LNCaP clone FGC (cell line): ENCODE data around the gene PDE8A.

ENCODE experiments used
- DNase-seq: peaks from one replicate; pipeline ENCODE4 v3.0.0-alpha.2; 2011; ENCODE audit warnings: low read depth
- H3K4me3 ChIP-seq: 2 replicates; pipeline ENCODE4 v1.5.1; 2011; ENCODE audit warnings: mild to moderate bottlenecking, low read depth, low read length, control low read depth
- CTCF ChIP-seq: IDR thresholded peaks from 2 replicates; pipeline ENCODE4 v1.5.1; 2012; ENCODE audit warnings: mild to moderate bottlenecking; ENCODE audit not compliant: control insufficient read depth, insufficient read depth; ENCODE audit errors: extremely low read depth

The PDE8A gene

GRCh38 chr15:85141726-85142125 lies 160.1 kb downstream of the PDE8A start:
- H3K4me3 ChIP-seq: no peak overlapping the region
- DNase-seq: no peak
- TF ChIP-seq CTCF: no peak

- H3K4me3 ChIP-seq: no peak overlapping the region
- no peak for TF ChIP-seq CTCF
- DNase-seq: no peak
These were observed 160.7 kb downstream of the PDE8A start for GRCh38 chr15:85142312-85142711.

GRCh38 chr15:85149465-85150129 lies 167.9 kb downstream of the PDE8A start:
- no peak for DNase-seq
- no peak overlapping the region for H3K4me3 ChIP-seq
- TF ChIP-seq CTCF: no peak

GRCh38 chr15:85150130-85150480 lies 168.4 kb downstream of the PDE8A start:
- DNase-seq: no peak
- no peak overlapping the region for H3K4me3 ChIP-seq
- TF ChIP-seq CTCF: no peak

- no peak for DNase-seq
- no peak for TF ChIP-seq CTCF
- no peak overlapping the region for H3K4me3 ChIP-seq
These were observed 169.5 kb downstream of the PDE8A start for GRCh38 chr15:85151145-85151544.

- no peak overlapping the region for H3K4me3 ChIP-seq
- TF ChIP-seq CTCF: no peak
- no peak for DNase-seq
These were observed 170.2 kb downstream of the PDE8A start for GRCh38 chr15:85151861-85152260.

- no peak overlapping the region for H3K4me3 ChIP-seq
These were observed 172.4 kb downstream of the PDE8A start for GRCh38 chr15:85154061-85154460.

More at GRCh38 chr15:85154061-85154460, 172.4 kb downstream of the PDE8A start:
- no peak for TF ChIP-seq CTCF
- DNase-seq: no peak
